ENCODE data around the gene RBSN.

The RBSN gene

DNA sequence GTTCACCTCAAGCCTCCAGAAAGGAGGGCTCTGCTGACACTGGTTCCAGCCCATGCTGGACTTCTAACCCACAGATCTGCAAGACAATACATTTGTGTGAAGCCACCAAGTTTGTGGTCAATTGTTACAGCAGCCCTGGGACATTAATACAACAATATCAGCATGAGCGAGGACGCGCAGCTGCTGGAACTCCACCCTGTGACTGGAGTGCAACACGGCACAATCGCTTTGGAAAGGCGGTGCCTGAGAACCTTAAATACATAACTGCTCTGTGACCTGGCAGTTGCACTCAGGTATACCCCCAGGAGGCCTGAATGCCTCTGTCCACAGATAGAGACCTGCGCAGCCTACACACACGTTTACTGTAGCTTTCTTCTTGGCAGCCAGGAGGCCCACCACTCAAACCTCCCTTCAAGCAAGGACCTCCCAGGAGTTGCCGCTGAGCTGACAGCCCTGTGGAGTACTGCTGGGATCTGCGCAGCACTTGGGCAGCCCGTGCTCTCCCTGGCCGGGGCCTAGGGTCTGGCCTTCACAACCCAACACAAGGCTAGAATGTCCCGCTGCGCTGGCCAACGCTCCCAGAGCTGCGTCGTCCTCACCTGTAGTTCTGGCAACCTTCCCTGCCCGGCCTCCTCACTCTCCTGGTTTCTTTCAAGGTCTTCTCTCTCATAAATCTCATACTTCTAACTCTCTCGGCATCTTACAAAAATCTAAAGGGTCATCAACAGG, 42.1 kb downstream of the RBSN start:
- DNase-seq (ENCODE audit: low read depth), result no peak

- DNase-seq (ENCODE audit: low read depth), result peak; percentile 60
Observed at GRCh38 chr3:15055019-15055557, 43.9 kb downstream of the RBSN start.

DNA sequence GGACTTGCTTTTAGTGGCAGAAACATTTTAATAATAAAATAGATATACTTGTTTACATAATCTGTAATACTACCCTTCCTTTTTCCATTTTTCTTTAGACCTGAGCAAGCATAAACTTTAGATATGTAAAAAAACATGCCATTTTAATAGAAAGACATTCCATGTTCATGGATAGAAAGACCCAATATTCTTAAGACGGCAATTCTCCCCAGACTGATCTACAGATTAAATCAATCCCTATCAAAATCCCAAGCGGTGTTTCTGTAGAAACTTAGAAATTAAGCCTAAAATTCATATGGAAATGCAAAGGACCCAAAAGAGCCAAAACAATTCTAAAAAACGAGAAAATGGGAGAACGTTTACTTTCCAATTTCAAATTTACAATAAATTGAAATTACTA, 45.4 kb downstream of the RBSN start:
- DNase-seq (ENCODE audit: low read depth), result no peak

GRCh38 chr3:15052335-15053242, 46.4 kb downstream of the RBSN start:
- DNase-seq (ENCODE audit: low read depth), result no peak

GRCh38 chr3:15051531-15051930, 47.4 kb downstream of the RBSN start:
- DNase-seq (ENCODE audit: low read depth), result peak; percentile 32

GRCh38 chr3:15050405-15051092, 48.4 kb downstream of the RBSN start:
- no peak for DNase-seq (ENCODE audit: low read depth)

- DNase-seq (ENCODE audit: low read depth), result no peak
Observed at GRCh38 chr3:15049584-15049983, 49.4 kb downstream of the RBSN start.

DNA sequence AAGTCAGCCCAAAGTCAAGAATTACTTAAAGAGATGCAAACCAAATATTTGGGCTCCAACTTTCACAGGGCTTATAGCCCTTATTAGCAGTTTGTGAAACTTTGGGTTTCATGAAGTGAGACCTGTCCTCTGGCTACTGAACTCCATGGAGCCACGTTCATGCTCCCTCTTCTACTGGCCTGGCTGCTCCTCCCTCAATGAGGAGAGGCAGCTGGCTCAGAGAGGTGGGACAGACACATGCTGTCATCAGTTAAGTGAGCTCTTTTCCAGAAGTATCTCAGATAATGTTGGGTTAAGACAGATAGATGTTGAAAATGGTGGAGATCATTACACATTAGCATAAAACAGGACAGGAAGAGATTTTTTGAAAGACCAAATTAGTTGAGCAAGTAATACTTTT, 53.3 kb downstream of the RBSN start:
- DNase-seq (ENCODE audit: low read depth), result no peak

GRCh38 chr3:15044326-15044725, 54.6 kb downstream of the RBSN start:
- no peak for DNase-seq (ENCODE audit: low read depth)

GRCh38 chr3:15043408-15044171, 55.4 kb downstream of the RBSN start:
- DNase-seq (ENCODE audit: low read depth), result no peak

- DNase-seq (ENCODE audit: low read depth), result no peak
Observed at GRCh38 chr3:15042936-15043335, 56.0 kb downstream of the RBSN start.

GRCh38 chr3:15041950-15042349, 57.0 kb downstream of the RBSN start:
- DNase-seq (ENCODE audit: low read depth), result no peak

GRCh38 chr3:15040844-15041243, 58.1 kb downstream of the RBSN start:
- no peak for DNase-seq (ENCODE audit: low read depth)

- no peak for DNase-seq (ENCODE audit: low read depth)
Observed at GRCh38 chr3:15038306-15038705, 60.6 kb downstream of the RBSN start.

DNA sequence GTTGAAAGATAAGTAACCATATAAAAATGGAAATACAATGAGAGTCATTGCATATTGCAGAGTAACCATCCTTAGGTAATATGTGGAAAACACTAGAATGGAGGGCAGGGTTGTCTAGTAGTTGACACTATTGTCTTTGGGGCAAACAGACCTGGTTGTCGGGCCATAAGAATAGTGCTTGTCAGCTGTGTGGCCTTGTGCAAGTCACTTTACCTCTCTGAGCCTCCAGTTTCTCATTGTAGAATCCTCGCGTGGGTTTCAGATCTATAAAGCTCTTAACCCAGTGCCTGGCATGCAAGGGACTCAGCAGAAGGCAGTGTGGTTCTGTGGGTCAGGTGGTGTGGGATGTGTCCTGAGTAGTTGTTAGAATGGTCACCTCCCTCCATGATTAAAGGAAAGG, 65.8 kb downstream of the RBSN start:
- DNase-seq (ENCODE audit: low read depth), result no peak

GRCh38 chr3:15032650-15033049, 66.3 kb downstream of the RBSN start:
- DNase-seq (ENCODE audit: low read depth), result no peak

DNA sequence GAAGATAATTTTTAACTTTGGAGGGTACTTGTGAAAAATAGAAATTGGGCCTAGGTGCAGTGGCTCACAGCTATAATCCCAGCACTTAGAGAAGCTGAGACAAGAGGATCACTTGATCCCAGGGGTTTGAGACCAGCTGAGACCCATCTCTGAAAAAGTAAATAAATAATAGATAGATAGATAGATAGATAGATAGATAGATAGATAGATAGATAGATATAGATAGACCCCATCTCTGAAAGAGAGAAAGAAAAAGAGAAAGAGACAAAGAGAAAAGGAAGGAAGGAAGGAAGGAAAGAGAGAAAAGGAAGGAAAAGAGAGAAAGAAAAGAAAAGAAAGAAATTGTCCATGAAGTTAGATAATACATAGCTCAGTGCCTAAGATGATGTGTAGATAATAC, 69.3 kb downstream of the RBSN start:
- DNase-seq (ENCODE audit: low read depth), result no peak

- no peak for DNase-seq (ENCODE audit: low read depth)
Observed at GRCh38 chr3:15023719-15024118, 75.2 kb downstream of the RBSN start.

GRCh38 chr3:15023249-15023648, 75.7 kb downstream of the RBSN start:
- DNase-seq (ENCODE audit: low read depth), result no peak

All from activated T-cell treated with anti-CD3 and anti-CD28 coated beads for 24 hours (primary cell).